ENCODE results near the gene DBNDD1. TPM values are rescaled to one million over a fixed set of nuclear protein-coding genes. Genes with fewer than 3 reads are reported as not detected.
"Not testable (repeated sequence)": the region's sequence is repeated elsewhere in the genome, so short reads cannot be mapped to it uniquely, and the experiment has no call there.

The DBNDD1 gene
- total and polyA plus RNA-seq, 8 donors, result 6.2 to 12.9 (median 9.5) TPM

DNA sequence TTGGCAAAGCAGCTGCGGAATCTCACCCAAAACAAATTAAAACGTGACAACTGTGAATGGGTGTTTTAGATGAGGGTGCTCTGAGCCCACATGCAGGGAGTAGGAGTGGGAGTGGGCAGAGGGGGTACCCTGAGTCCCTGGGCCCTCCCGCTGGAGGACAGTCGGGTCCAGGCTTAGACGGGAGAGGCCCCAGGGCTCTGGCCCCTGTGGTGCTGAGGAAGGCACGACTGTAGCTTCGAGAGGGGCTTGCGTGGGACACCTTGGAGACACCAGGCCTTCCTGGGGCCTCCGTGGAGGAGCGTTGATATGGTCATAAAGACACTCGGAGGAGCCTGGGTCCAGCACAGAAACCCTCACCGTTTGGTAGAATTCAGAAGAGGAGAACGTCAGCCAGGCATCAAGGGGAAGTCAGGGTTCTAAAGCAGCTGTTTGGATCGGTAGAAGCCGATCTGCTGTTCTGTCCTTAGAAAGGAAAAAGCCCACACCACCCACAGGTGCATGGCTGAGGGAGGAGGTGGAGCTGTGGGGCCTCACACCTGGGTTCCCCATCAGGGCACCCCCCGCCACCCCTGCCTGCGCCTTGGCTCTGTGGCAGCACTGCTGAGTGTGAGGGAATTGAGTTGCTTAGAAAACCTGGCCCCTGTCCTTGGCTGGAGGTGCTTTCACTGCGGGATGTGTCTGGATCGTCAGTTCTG lies 18.4 kb downstream of the DBNDD1 start:
- H3K36me3 ChIP-seq, result no peaks in the 10 kb centered on the region
- H3K9me3 ChIP-seq, result no peaks in the 10 kb centered on the region
- ATAC-seq, result no peak
- DNase-seq, result no peak
- FAIRE-seq, result no peak
- intact Hi-C loops (cut with DNase I), result no loop called here
- TF ChIP-seq, protein P1, sequence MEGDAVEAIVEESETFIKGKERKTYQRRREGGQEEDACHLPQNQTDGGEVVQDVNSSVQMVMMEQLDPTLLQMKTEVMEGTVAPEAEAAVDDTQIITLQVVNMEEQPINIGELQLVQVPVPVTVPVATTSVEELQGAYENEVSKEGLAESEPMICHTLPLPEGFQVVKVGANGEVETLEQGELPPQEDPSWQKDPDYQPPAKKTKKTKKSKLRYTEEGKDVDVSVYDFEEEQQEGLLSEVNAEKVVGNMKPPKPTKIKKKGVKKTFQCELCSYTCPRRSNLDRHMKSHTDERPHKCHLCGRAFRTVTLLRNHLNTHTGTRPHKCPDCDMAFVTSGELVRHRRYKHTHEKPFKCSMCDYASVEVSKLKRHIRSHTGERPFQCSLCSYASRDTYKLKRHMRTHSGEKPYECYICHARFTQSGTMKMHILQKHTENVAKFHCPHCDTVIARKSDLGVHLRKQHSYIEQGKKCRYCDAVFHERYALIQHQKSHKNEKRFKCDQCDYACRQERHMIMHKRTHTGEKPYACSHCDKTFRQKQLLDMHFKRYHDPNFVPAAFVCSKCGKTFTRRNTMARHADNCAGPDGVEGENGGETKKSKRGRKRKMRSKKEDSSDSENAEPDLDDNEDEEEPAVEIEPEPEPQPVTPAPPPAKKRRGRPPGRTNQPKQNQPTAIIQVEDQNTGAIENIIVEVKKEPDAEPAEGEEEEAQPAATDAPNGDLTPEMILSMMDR (IDR thresholded peaks at IDR 0.05), result no peak
- no peak overlapping the region for H3K27ac ChIP-seq
- H3K4me3 ChIP-seq, result no peak overlapping the region
- no peaks in the 10 kb centered on the region for H3K4me1 ChIP-seq
- 82 to 86% methylated on average over 19 of the region's 19 CpGs for WGBS, 2 donors
- no peaks in the 10 kb centered on the region for H3K27me3 ChIP-seq

DNA sequence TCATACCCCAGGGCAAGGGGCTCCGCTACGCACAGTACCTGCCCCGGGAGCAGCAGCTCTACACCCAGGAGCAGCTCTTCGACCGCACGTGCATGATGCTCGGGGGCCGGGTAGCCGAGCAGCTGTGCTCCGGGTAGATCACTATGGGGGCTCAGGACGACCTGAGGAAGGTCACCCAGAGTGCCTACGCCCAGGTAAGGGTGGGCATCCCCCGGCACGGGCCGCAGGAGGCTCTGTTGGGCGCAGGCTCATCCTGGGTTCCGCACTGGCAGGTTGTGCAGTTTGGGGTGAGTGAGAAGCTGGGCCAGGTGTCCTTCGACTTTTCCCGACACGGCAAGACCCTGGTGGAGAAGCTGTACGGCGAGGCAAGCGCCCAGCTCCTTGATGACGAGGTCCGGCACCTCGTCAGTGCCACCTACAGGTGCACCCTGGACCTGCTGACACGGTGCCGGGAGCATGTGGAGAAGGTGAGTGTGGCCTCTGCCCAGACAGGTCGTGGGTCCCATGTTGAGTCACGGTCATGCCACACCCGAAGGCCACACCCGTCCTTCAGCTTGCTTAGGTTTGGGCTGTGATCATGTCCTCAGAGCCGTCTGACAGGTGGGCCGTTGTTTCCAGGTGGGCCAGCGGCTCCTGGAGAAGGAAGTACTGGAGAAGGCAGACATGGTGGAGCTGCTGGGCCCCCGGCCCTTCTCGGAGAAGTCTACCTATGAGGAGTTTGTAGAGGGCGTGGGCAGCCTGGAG lies 19.3 kb downstream of the DBNDD1 start:
- H3K27ac ChIP-seq, result no peak overlapping the region
- ATAC-seq, result no peak
- H3K4me3 ChIP-seq, result no peak overlapping the region
- no peaks in the 10 kb centered on the region for H3K4me1 ChIP-seq
- no peak for DNase-seq
- H3K36me3 ChIP-seq, result no peaks in the 10 kb centered on the region
- no peak for FAIRE-seq
- WGBS, 2 donors, result 92 to 93% methylated on average over 38 of the region's 38 CpGs
- no peaks in the 10 kb centered on the region for H3K9me3 ChIP-seq
- no peaks in the 10 kb centered on the region for H3K27me3 ChIP-seq
- intact Hi-C loops (cut with DNase I), result no loop called here
- TF ChIP-seq, protein P1 (IDR thresholded peaks at IDR 0.05), result no peak

DNA sequence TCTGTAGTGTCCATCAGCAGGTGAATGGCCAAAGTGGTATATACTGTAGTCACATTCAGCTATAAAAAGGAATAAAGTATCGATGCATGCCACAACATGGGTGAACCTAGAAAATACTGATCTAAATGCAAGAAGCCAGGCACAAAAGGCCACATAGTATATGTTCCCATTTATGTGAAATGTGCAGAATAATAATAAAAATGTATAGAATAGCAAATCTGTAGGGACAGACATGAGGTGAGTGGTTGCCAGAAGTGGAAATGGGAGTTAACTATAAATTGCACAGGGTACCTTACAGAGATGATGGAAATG lies 23.1 kb downstream of the DBNDD1 start:
- Histone ChIP-seq H3K4me1 (no peaks in the 10 kb centered on the region), H3K27me3 (no peaks in the 10 kb centered on the region), H3K27ac (no peak overlapping the region), H3K9me3 (no peaks in the 10 kb centered on the region), H3K4me3 (no peak overlapping the region), H3K36me3 (peaks cover 0 to 17% (median 0%) of the 10 kb centered on the region in 3 donors)
- DNase-seq (no peak), ATAC-seq (no peak), FAIRE-seq (no peak)
- intact Hi-C loops (cut with DNase I), result no loop called here
- TF ChIP-seq, protein P1 (IDR thresholded peaks at IDR 0.05), result no peak
- WGBS, 2 donors, result 96 to 100% methylated on average over 1 of the region's 1 CpG

DNA sequence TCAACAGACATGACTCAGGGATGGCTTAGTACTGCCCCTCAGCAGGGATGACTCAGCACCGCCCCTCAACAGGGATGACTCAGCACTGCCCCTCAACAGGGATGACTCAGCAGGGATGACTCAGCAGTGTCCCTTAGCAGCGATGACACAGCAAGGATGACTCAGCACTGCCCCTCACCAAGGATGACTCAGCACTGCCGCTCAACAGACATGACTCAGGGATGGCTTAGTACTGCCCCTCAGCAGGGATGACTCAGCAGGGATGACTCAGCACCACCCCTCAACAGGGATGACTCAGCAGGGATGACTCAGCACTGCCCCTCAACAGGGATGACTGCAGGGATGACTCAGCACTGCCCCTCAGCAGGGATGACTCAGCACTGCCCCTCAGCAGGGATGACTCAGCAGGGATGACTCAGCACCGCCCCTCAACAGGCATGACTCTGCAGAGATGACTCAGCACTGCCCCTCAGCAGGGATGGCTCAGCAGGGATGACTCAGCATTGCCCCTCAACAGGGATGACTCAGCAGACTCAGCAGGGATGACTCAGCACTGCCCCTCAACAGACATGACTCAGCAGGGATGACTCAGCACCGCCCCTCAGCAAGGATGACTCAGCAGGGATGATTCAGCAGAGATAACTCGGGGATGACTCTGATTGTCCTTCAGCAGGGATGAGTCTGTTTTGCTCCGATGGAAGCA lies 23.6 kb downstream of the DBNDD1 start:
- H3K27me3 ChIP-seq; intact Hi-C loops (cut with DNase I); ATAC-seq; H3K27ac ChIP-seq; H3K9me3 ChIP-seq; FAIRE-seq; H3K4me3 ChIP-seq; H3K4me1 ChIP-seq: not testable (repeated sequence)
- H3K36me3 ChIP-seq, result peaks cover 0 to 17% (median 0%) of the 10 kb centered on the region in 3 donors
- WGBS, 2 donors, result 94 to 95% methylated on average over 7 of the region's 7 CpGs
- peak in 1 of 6 donors; percentile 53 for DNase-seq

DNA sequence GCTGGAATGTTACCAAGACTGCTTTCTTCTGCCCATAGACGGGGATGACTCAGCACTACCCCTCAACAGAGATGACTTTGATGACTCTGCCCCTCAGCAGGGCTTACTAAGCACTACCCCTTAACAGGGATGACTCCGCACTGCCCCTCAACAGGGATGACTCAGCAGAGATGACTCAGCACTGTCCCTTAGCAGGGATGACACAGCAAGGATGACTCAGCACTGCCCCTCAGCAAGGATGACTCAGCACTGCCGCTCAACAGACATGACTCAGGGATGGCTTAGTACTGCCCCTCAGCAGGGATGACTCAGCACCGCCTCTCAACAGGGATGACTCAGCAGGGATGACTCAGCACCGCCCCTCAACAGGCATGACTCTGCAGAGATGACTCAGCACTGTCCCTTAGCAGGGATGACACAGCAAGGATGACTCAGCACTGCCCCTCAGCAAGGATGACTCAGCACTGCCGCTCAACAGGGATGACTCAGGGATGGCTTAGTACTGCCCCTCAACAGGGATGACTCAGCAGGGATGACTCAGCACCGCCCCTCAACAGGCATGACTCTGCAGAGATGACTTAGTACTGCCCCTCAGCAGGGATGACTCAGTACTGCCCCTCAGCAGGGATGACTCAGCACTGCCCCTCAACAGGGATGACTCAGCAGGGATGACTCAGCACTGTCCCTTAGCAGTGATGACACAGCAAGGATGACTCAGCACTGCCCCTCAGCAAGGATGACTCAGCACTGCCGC lies 24.4 kb downstream of the DBNDD1 start:
- H3K9me3 ChIP-seq; intact Hi-C loops (cut with DNase I); H3K4me3 ChIP-seq; FAIRE-seq; H3K27ac ChIP-seq; H3K4me1 ChIP-seq; H3K27me3 ChIP-seq: not testable (repeated sequence)
- peaks cover 0 to 17% (median 0%) of the 10 kb centered on the region in 3 donors for H3K36me3 ChIP-seq
- 85 to 87% methylated on average over 8 of the region's 8 CpGs for WGBS, 2 donors
- ATAC-seq, result peak in 3 of 4 donors; percentile 15 to 49 (median 40)
- peak in 3 of 6 donors; percentile 26 to 58 (median 45) for DNase-seq

Data from pancreas (tissue), 10 donors.